ENCODE data around the gene CASP7.
"Not testable (repeated sequence)": the region's sequence is repeated elsewhere in the genome, so short reads cannot be mapped to it uniquely, and the experiment has no call there.

CASP7 gene

GRCh38 chr10:113756940-113757543, 77.3 kb downstream of the CASP7 start:
- DNase-seq: no peak

DNA sequence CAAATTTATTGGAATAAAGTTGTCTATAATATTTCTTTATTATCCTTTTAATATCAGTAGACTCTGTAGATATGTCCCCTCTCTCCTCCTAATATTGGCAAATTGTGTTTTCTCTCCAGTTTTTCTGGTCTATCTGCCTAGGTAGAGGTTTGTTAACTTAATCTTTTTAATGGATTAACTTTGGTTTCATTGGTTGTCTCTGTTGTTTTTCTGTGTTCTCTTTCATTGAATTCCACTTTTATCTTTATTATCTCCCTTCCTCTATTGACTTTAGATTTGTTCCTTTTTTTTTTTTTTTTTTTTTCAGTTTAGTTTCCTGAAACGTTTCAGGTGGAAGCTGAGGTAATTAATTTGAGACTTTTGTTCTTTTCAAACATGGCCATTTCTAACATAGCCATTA, 82.4 kb downstream of the CASP7 start:
- no peak for DNase-seq

DNA sequence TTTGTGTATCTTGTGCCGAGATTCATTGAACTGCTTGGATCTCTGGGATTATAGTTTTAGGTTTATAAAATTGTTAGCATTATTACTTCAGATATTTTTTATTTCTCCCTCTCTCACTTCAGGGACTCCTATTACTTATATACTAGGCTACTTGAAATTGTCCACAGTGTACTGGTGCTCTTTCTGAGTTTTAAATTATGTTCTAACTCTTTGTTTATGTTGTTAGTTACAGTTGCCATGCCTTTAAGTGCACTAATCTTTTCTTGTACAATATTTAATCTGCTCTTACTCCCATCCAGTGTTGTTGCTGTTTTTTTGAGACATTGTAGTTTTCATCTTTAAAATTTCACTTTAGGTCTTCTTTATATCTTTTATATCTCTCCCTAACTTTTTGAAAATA, 84.9 kb downstream of the CASP7 start:
- no peak for DNase-seq

- DNase-seq: no peak
Observed at GRCh38 chr10:113765910-113766309, 86.2 kb downstream of the CASP7 start.

GRCh38 chr10:113767222-113767621, 87.5 kb downstream of the CASP7 start:
- no peak for DNase-seq

- no peak for DNase-seq
Observed at GRCh38 chr10:113770346-113770745, 90.6 kb downstream of the CASP7 start.

DNA sequence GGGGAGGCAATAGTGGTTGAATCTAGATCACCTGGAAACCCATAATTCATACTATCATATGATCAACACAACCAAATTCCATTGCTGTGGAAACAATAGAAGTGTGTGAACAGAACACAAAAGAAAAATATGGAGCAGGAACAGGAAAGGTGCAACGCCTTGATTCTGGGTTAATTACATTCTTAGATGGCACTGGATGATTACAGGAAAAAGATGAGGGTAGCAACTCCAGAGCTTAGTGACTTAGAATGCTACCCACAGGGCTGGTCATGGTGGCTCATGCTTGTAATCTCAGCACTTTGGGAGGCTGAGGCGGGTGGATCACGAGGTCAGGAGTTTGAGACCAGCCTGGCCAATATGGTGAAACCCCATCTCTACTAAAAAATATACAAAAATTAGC, 91.4 kb downstream of the CASP7 start:
- not testable (repeated sequence) for DNase-seq

- no peak for DNase-seq
Observed at GRCh38 chr10:113775686-113776294, 96.1 kb downstream of the CASP7 start.

- DNase-seq: no peak
Observed at GRCh38 chr10:113776553-113776952, 96.8 kb downstream of the CASP7 start.

Measured in NCI-H2029 treated with DMSO at 0.1 percent for 48 hours (cell line).